NCI-H345 treated with DMSO at 0.1 percent for 48 hours (cell line): ENCODE data around the gene SPDYA.
"Not testable (repeated sequence)": the region's sequence is repeated elsewhere in the genome, so short reads cannot be mapped to it uniquely, and the experiment has no call there.

Source experiments
- DNase-seq: peaks from one replicate; lab custom pipeline; 2025; ENCODE audit not compliant: unreplicated experiment; lab: John Stamatoyannopoulos, UW

SPDYA gene

DNA sequence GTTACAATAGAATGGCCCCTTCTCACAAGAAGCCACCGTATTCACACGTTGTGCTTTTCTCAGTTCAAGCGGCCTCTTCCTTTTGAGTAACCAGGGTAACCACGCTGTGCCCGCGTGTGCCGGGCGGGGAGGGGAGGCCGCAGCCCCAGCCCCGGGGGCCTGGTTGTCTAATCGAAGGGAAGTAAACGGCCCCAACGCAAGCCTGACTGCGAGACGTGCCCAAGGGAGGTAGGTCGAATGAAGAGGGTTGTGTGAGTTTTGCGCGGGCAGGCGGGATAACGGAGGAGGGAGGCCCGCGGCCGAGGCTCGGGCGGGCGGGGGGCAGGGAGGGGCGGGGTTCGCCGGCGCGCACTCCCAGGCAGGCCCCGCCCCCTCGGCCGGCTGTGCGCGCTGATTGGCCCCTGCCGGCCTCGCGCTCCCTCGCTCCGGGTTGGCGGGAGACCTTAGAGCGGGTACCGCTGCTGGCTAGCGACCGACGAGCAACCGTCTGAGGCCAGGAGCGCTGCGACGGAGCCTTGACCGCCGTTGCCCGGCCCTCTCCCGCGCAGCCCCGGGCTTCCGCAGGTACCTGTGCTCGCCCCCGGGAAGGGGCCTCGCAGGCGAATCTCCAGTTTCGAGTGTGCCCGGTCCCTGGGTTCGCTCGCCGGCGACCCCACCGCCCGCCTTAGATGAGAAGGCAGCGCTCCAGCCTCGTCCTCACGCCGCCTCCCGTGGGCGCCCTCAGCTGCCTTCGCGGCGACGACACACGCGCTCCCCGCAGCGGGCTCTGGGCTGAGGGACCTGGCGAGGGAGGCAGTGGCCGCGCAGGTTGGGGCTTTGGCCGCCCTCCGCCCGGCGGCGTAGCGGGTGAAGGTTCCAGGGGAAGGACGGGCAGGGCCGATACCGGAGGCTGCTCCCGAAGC lies at the start of gene SPDYA:
Gene SPDYA (plus strand): TSS at position 451 of the 902 bp plus-strand sequence. CDS start 5,181 bp downstream, outside the sequence.
- peak; percentile 76 for DNase-seq

- no peak for DNase-seq
Observed at GRCh38 chr2:28761420-28761819, 49.2 kb upstream of the SPDYA start.

- DNase-seq = no peak
Observed at GRCh38 chr2:28764909-28765711, 45.5 kb upstream of the SPDYA start.

GRCh38 chr2:28766070-28766469 lies 44.6 kb upstream of the SPDYA start:
- no peak for DNase-seq

- DNase-seq = no peak
Observed at GRCh38 chr2:28767337-28767736, 43.3 kb upstream of the SPDYA start.

DNA sequence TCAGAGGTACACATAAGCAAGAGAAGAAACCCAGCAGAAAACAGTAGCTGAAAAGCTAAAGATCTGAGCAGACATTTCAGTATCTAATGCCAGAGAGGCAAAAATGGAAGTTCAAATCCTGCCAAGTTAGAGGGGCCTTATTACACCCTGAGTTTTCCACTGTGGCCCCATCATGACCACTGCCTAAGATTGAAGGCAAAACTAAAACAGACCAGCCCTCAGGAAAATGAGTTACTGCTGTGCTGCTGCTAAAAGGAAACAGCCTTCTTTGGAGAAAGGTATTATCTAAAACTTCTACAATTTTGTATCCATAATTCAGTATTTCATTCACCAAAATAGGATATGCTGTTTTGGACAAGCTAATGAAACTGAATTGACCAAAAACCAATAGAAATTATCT lies 42.2 kb upstream of the SPDYA start:
- no peak for DNase-seq

- no peak for DNase-seq
Observed at GRCh38 chr2:28768952-28769351, 41.7 kb upstream of the SPDYA start.

DNA sequence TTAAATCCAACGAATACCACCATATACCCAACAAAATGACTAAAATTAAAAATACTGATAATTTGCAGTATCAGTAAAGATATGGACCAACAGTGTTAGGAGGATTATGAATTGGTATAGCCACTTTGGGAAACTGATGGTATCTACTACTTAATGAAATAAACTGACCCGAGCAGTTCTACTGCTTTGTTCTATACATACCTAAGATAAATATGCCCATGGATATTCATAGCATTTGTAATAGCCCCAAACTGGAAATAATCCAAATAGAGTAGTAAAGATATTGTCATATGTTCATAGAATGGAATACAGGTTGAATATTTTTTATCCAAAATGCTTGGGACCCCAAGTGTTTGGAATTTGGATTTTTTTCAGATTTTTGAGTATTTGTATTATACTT lies 38.3 kb upstream of the SPDYA start:
- no peak for DNase-seq

GRCh38 chr2:28776471-28776870 lies 34.2 kb upstream of the SPDYA start:
- DNase-seq = no peak

GRCh38 chr2:28778392-28778791 lies 32.2 kb upstream of the SPDYA start:
- DNase-seq = no peak

DNA sequence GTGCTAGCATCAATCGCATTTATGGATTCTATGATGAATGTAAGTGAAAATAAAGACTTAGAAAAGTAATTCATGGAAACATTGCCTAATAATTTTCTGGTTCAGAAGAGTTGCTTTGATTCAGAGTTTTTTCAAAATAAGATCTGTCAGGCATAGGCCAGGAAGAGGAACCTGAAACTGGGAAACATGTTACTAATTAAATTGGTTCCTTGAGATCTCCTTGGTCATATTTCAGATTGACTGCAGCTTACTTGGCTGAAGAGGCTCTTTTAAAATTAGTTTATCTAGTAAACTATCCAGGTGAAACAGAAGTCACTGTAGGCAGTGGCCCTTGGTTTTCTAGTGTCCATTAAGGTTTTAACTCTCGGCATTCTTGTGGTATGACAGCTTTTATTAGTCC lies 31.6 kb upstream of the SPDYA start:
- no peak for DNase-seq

DNA sequence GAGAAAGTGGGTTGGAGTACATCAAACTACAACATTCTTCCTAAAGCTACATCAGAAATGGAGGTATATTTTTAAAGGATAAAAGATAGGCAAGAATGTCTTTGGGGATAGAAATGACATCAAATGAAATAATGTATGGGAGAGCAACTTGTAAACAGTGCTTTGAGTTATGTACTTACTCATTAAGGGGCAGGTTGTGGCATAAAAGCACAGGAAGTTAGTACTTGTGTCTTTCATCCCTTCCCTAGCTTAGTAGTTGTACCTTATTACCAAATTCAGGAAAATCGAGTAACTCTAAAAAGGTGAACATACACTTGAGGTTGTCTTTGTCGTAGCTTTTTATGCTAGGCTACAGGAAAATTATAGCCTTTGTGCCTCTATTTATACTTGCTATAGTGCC lies 30.1 kb upstream of the SPDYA start:
- DNase-seq = no peak

DNA sequence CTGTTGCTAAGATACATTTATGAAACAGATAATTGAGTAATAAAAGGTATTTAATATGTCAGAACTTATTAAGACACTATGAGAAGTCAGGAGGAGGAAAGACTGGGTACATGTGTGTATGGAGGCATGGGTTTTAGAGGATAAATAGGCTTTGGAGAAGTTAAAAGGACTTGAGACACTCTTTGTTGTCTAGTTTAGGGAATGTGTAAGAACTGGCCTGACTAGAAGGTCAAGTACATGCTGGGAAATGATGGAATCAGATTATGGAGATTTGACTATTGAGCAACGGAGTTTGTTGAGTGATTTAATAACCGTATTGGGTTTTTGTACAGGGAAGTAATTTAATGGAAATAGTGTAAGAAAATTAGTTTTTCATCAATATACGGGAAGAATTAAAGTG lies 28.2 kb upstream of the SPDYA start:
- no peak for DNase-seq

DNA sequence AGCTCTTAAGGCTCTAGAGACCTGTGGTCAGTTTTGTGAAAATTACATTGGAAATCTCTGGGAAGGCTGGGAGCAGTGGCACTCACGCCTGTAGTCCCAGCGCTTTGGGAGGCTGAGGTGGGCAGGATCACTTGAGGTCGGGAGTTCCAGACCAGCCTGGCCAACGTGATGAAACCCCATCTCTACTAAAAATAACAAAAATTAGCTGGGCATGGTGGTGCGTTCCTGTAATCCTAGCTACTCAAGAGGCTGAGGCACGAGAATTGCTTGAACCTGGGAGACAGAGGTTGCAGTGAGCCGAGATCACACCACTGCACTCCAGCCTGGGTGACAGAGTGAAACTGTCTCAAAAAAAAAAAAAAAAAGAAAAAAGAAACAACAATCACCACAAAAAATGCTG lies 26.1 kb upstream of the SPDYA start:
- not testable (repeated sequence) for DNase-seq

GRCh38 chr2:28796620-28797019 lies 14.0 kb upstream of the SPDYA start:
- no peak for DNase-seq

- no peak for DNase-seq
Observed at GRCh38 chr2:28801726-28802125, 8.9 kb upstream of the SPDYA start.

DNA sequence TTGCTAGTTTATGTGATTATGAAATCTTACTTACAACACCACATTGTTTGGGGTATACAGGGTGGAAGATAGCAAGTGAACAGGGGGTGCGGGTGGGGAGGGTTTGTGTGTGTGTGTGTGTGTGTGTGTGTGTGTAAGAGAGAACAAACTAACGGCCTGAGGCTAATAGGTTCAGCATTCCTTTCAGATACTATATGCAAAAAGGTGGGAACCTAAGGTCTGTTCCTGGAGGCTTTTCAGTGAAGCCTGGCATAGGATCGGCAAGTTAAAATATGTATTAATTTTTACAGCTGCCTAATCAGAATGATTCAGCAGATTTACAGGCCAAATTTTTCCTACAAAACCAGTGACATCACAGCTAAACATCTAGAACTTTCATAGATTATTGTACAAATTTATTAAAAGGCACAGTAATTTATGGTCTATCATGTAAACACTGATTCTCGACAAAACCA lies 7.6 kb upstream of the SPDYA start:
- no peak for DNase-seq

GRCh38 chr2:28809927-28810326 lies 707 bp upstream of the SPDYA start:
- DNase-seq = no peak

- no peak for DNase-seq
Observed at GRCh38 chr2:28818053-28818452, 7.4 kb downstream of the SPDYA start.

GRCh38 chr2:28821295-28821958 lies 10.8 kb downstream of the SPDYA start:
- DNase-seq = peak; percentile 33

GRCh38 chr2:28822036-28822435 lies 11.4 kb downstream of the SPDYA start:
- DNase-seq = no peak
